SK-N-SH treated with all-trans-retinoic acid at 6 μM for 48 hours (cell line): ENCODE results near the gene LAPTM4A.

ENCODE experiments used
- ATAC-seq: fragments of 200-7000 bp; cut with Tn5 transposase; 3 replicates; pipeline ENCODE4 v1.9.1; 2020; ENCODE audit warnings: mild to moderate bottlenecking, moderate library complexity
- ARNTL ChIP-seq: fragments of 450-650 bp; formaldehyde crosslinking; IDR thresholded peaks from 2 replicates; pipeline ENCODE4 v1.5.0; 2020; ENCODE audit warnings: low read depth, mild to moderate bottlenecking, moderate library complexity, borderline replicate concordance
- BACH2 ChIP-seq: fragments of 250-450 bp; sonication (Bioruptor Pico); IDR thresholded peaks from 2 replicates; pipeline ENCODE4 v1.9.0; 2021; ENCODE audit warnings: mild to moderate bottlenecking, borderline replicate concordance
- CSDC2 ChIP-seq: fragments of 250-450 bp; sonication (Bioruptor Pico); IDR thresholded peaks from 2 replicates; pipeline ENCODE4 v1.5.0; 2020; ENCODE audit warnings: mild to moderate bottlenecking, moderate library complexity
- ESRRG ChIP-seq: fragments of 250-450 bp; sonication (Bioruptor Pico); IDR thresholded peaks from 2 replicates; pipeline ENCODE4 v1.6.1; 2021; ENCODE audit warnings: mild to moderate bottlenecking
- GLIS3 ChIP-seq: fragments of 250-450 bp; sonication (Bioruptor Pico); IDR thresholded peaks from 2 replicates; pipeline ENCODE4 v1.5.0; 2020; ENCODE audit warnings: mild to moderate bottlenecking, moderate library complexity
- ISL1 ChIP-seq: fragments of 250-450 bp; sonication (Bioruptor Pico); IDR thresholded peaks from 2 replicates; pipeline ENCODE4 v2.1.2; 2022; ENCODE audit warnings: mild to moderate bottlenecking, moderate library complexity
- OSR1 ChIP-seq: fragments of 250-450 bp; sonication (Bioruptor Pico); IDR thresholded peaks from 2 replicates; pipeline ENCODE4 v1.8.0; 2022; ENCODE audit warnings: moderate library complexity, mild to moderate bottlenecking, inconsistent platforms
- PPARA ChIP-seq: fragments of 250-450 bp; sonication (Bioruptor Pico); IDR thresholded peaks from 2 replicates; pipeline ENCODE4 v1.5.0; 2020; ENCODE audit warnings: mild to moderate bottlenecking, borderline replicate concordance
- RARB ChIP-seq: fragments of 250-450 bp; sonication (Bioruptor Pico); IDR thresholded peaks from 2 replicates; pipeline ENCODE4 v1.8.0; 2021; ENCODE audit warnings: mild to moderate bottlenecking, moderate library complexity
- TCF4 ChIP-seq: fragments of 250-450 bp; sonication (Bioruptor Pico); IDR thresholded peaks from 2 replicates; pipeline ENCODE4 v1.8.0; 2021; ENCODE audit warnings: mild to moderate bottlenecking, moderate library complexity, borderline replicate concordance
- ZC3H10 ChIP-seq: fragments of 250-450 bp; sonication (Bioruptor Pico); IDR thresholded peaks from 2 replicates; pipeline ENCODE4 v1.5.1; 2021; ENCODE audit warnings: mild to moderate bottlenecking, moderate library complexity
- ZFP3 ChIP-seq: fragments of 250-450 bp; sonication (Bioruptor Pico); IDR thresholded peaks from 2 replicates; pipeline ENCODE4 v1.5.0; 2020; ENCODE audit warnings: mild to moderate bottlenecking, moderate library complexity
- ZFP30 ChIP-seq: fragments of 450-650 bp; formaldehyde crosslinking; IDR thresholded peaks from 2 replicates; pipeline ENCODE4 v1.5.0; 2022; ENCODE audit warnings: mild to moderate bottlenecking, moderate library complexity
- ZNF565 ChIP-seq: fragments of 450-650 bp; formaldehyde crosslinking; conservative IDR thresholded peaks from 2 replicates; pipeline ENCODE4 v1.5.0; 2020; ENCODE audit warnings: low read depth, mild to moderate bottlenecking, moderate library complexity
- ZNF70 ChIP-seq: fragments of 450-650 bp; formaldehyde crosslinking; IDR thresholded peaks from 2 replicates; pipeline ENCODE4 v1.5.0; 2020; ENCODE audit warnings: mild to moderate bottlenecking, moderate library complexity
- ZNF8 ChIP-seq: fragments of 450-650 bp; formaldehyde crosslinking; IDR thresholded peaks from 2 replicates; pipeline ENCODE4 v1.5.0; 2020; ENCODE audit warnings: mild to moderate bottlenecking, moderate library complexity
- TF ChIP-seq, protein P1 (sequence below): fragments of 250-450 bp; sonication (Bioruptor Pico); IDR thresholded peaks from 2 replicates; pipeline ENCODE4 v1.5.1; 2020; ENCODE audit warnings: low read depth, mild to moderate bottlenecking, moderate library complexity
- TF ChIP-seq, protein P2 (sequence below): fragments of 250-450 bp; sonication (Bioruptor Pico); IDR thresholded peaks from 2 replicates; pipeline ENCODE4 v1.5.1; 2021; ENCODE audit warnings: mild to moderate bottlenecking, moderate library complexity
- TF ChIP-seq, protein P3 (sequence below): fragments of 250-450 bp; sonication (Bioruptor Pico); IDR thresholded peaks from 2 replicates; pipeline ENCODE4 v1.8.0; 2020; ENCODE audit warnings: mild to moderate bottlenecking, moderate library complexity, borderline replicate concordance
- TF ChIP-seq, protein P4 (sequence below): fragments of 250-450 bp; sonication (Bioruptor Pico); IDR thresholded peaks from 2 replicates; pipeline ENCODE4 v1.5.0; 2020; ENCODE audit warnings: mild to moderate bottlenecking, moderate library complexity

The LAPTM4A gene

DNA sequence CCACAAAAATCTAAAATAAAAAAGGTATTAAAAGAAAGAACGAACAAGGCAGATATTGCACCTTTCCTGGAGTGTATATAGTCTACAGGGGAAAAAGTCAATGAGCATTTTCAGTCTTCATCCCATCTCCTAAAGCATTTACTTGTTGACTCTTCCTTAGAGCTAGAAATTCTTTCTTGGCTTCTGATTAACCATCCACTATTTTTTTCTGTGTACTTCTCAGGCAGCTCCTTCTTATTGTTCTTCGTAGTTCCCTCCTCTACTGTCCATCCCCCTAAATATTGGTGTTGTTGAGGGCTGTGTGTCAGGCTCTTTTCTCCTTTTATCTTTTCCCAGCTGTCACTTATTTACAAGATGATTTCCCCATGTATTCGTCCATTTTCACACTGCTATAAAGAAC, 3.5 kb upstream of the LAPTM4A start:
- ATAC-seq: no peak

DNA sequence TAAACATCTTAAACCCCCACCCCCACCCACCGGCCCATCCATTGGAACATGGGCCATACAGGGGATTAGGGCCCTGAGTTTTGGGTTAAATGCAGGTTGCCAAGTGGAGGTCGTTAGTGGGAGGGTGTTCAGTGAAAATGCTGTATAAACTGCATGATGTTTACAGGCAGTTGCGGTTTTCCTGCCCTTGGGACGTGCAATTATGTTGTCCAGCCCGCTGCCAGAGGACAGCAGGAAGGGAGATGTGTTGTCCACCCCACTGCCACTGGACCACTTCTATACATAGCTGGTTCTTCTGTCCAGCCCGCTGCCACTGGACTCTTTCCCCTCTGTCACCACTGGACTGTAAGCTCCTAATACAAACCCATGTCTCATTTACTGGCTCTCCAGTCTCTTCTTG, 2.7 kb upstream of the LAPTM4A start:
- no peak for ATAC-seq
- TF ChIP-seq CSDC2 (CRISPR knock-in tag): no peak
- no peak for TF ChIP-seq ZFP3 (CRISPR knock-in tag)
- no peak for TF ChIP-seq ESRRG (CRISPR knock-in tag)
- TF ChIP-seq ZNF565 (CRISPR knock-in tag): no peak
- no peak for TF ChIP-seq GLIS3 (CRISPR knock-in tag)
- TF ChIP-seq, protein P1, sequence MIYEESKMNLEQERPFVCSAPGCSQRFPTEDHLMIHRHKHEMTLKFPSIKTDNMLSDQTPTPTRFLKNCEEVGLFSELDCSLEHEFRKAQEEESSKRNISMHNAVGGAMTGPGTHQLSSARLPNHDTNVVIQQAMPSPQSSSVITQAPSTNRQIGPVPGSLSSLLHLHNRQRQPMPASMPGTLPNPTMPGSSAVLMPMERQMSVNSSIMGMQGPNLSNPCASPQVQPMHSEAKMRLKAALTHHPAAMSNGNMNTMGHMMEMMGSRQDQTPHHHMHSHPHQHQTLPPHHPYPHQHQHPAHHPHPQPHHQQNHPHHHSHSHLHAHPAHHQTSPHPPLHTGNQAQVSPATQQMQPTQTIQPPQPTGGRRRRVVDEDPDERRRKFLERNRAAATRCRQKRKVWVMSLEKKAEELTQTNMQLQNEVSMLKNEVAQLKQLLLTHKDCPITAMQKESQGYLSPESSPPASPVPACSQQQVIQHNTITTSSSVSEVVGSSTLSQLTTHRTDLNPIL (CRISPR knock-in tag): no peak
- no peak for TF ChIP-seq ZC3H10 (CRISPR knock-in tag)
- TF ChIP-seq, protein P2, sequence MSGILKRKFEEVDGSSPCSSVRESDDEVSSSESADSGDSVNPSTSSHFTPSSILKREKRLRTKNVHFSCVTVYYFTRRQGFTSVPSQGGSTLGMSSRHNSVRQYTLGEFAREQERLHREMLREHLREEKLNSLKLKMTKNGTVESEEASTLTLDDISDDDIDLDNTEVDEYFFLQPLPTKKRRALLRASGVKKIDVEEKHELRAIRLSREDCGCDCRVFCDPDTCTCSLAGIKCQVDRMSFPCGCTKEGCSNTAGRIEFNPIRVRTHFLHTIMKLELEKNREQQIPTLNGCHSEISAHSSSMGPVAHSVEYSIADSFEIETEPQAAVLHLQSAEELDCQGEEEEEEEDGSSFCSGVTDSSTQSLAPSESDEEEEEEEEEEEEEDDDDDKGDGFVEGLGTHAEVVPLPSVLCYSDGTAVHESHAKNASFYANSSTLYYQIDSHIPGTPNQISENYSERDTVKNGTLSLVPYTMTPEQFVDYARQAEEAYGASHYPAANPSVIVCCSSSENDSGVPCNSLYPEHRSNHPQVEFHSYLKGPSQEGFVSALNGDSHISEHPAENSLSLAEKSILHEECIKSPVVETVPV: no peak
- TF ChIP-seq ISL1 (CRISPR knock-in tag): no peak
- no peak for TF ChIP-seq PPARA (CRISPR knock-in tag)
- no peak for TF ChIP-seq OSR1
- TF ChIP-seq, protein P3, sequence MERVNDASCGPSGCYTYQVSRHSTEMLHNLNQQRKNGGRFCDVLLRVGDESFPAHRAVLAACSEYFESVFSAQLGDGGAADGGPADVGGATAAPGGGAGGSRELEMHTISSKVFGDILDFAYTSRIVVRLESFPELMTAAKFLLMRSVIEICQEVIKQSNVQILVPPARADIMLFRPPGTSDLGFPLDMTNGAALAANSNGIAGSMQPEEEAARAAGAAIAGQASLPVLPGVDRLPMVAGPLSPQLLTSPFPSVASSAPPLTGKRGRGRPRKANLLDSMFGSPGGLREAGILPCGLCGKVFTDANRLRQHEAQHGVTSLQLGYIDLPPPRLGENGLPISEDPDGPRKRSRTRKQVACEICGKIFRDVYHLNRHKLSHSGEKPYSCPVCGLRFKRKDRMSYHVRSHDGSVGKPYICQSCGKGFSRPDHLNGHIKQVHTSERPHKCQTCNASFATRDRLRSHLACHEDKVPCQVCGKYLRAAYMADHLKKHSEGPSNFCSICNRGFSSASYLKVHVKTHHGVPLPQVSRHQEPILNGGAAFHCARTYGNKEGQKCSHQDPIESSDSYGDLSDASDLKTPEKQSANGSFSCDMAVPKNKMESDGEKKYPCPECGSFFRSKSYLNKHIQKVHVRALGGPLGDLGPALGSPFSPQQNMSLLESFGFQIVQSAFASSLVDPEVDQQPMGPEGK: no peak
- TF ChIP-seq ZNF8 (CRISPR knock-in tag): no peak
- TF ChIP-seq ZFP30 (CRISPR knock-in tag): no peak
- TF ChIP-seq ZNF70 (CRISPR knock-in tag): no peak
- no peak for TF ChIP-seq BACH2 (CRISPR knock-in tag)
- TF ChIP-seq, protein P4, sequence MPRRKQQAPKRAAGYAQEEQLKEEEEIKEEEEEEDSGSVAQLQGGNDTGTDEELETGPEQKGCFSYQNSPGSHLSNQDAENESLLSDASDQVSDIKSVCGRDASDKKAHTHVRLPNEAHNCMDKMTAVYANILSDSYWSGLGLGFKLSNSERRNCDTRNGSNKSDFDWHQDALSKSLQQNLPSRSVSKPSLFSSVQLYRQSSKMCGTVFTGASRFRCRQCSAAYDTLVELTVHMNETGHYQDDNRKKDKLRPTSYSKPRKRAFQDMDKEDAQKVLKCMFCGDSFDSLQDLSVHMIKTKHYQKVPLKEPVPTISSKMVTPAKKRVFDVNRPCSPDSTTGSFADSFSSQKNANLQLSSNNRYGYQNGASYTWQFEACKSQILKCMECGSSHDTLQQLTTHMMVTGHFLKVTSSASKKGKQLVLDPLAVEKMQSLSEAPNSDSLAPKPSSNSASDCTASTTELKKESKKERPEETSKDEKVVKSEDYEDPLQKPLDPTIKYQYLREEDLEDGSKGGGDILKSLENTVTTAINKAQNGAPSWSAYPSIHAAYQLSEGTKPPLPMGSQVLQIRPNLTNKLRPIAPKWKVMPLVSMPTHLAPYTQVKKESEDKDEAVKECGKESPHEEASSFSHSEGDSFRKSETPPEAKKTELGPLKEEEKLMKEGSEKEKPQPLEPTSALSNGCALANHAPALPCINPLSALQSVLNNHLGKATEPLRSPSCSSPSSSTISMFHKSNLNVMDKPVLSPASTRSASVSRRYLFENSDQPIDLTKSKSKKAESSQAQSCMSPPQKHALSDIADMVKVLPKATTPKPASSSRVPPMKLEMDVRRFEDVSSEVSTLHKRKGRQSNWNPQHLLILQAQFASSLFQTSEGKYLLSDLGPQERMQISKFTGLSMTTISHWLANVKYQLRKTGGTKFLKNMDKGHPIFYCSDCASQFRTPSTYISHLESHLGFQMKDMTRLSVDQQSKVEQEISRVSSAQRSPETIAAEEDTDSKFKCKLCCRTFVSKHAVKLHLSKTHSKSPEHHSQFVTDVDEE (CRISPR knock-in tag): no peak

More for the DNA sequence above, 3.5 kb upstream of the LAPTM4A start:
- TF ChIP-seq ZNF565 (CRISPR knock-in tag): no peak
- no peak for TF ChIP-seq ZFP30 (CRISPR knock-in tag)
- TF ChIP-seq GLIS3 (CRISPR knock-in tag): no peak
- no peak for TF ChIP-seq OSR1
- TF ChIP-seq, protein P4 (CRISPR knock-in tag): no peak
- TF ChIP-seq, protein P3: no peak
- TF ChIP-seq ZFP3 (CRISPR knock-in tag): no peak
- no peak for TF ChIP-seq ISL1 (CRISPR knock-in tag)
- no peak for TF ChIP-seq ARNTL (CRISPR knock-in tag)
- no peak for TF ChIP-seq ZNF8 (CRISPR knock-in tag)
- TF ChIP-seq CSDC2 (CRISPR knock-in tag): no peak
- no peak for TF ChIP-seq TCF4 (CRISPR knock-in tag)
- TF ChIP-seq RARB (CRISPR knock-in tag): no peak
